Keratinocyte (primary cell): ENCODE results near the gene MACF1. TPM values are rescaled to one million over a fixed set of nuclear protein-coding genes. Genes with fewer than 3 reads are reported as not detected.

Experiments used
- DNase-seq: peaks from one replicate; pipeline ENCODE4 v3.0.0-alpha.2; 2011; ENCODE audit warnings: low read depth, missing footprints, low spot score
- FAIRE-seq: peaks from 2 replicates; lab custom pipeline; 2011; peaks lifted over from hg19 to GRCh38; lab: Jason Lieb, UNC
- H2AFZ ChIP-seq: 2 replicates; pipeline ENCODE4 v1.6.0; 2012; ENCODE audit warnings: low read length, control low read depth, inconsistent platforms; ENCODE audit not compliant: control insufficient read depth
- H3K27ac ChIP-seq: 2 replicates; pipeline ENCODE4 v1.5.1; 2011; ENCODE audit warnings: low read length; ENCODE audit not compliant: control insufficient read depth, insufficient read depth
- H3K27me3 ChIP-seq: 3 replicates; pipeline ENCODE4 v1.6.0; 2011; ENCODE audit warnings: low read length; ENCODE audit not compliant: control insufficient read depth, insufficient read depth; ENCODE audit errors: extremely low read depth
- H3K36me3 ChIP-seq, 2 experiments: 2 replicates in 1 of 2; 3 replicates in 1 of 2; pipeline ENCODE4 v1.5.1; 2011; ENCODE audit warnings: low read length in 2 of 2, mild to moderate bottlenecking in 1 of 2; ENCODE audit not compliant: control insufficient read depth in 2 of 2, insufficient read depth in 2 of 2; ENCODE audit errors: extremely low read depth in 1 of 2
- H3K4me1 ChIP-seq: 3 replicates; pipeline ENCODE4 v1.5.1; 2011; ENCODE audit warnings: low read length; ENCODE audit not compliant: control insufficient read depth, insufficient read depth; ENCODE audit errors: extremely low read depth
- H3K4me2 ChIP-seq: 3 replicates; pipeline ENCODE4 v1.6.0; 2011; ENCODE audit warnings: low read depth, low read length; ENCODE audit not compliant: control insufficient read depth, insufficient read depth; ENCODE audit errors: extremely low read depth
- H3K4me3 ChIP-seq, 3 experiments: fragments of 200-600 bp in 1 of 3; sonication (generic) in 1 of 3; 2 replicates in 2 of 3; 3 replicates in 1 of 3; pipeline ENCODE4 v1.5.1; 2011 to 2016; ENCODE audit warnings: low read length in 3 of 3, mild to moderate bottlenecking in 3 of 3, control low read depth in 2 of 3, inconsistent platforms in 1 of 3, low read depth in 1 of 3, mixed read lengths in 1 of 3, mixed run types in 1 of 3, moderate library complexity in 1 of 3; ENCODE audit not compliant: control insufficient read depth in 2 of 3, insufficient read depth in 2 of 3; ENCODE audit errors: extremely low read depth in 1 of 3
- H3K79me2 ChIP-seq: 2 replicates; pipeline ENCODE4 v1.6.0; 2012; ENCODE audit warnings: low read length; ENCODE audit not compliant: control insufficient read depth, insufficient read depth
- H3K9ac ChIP-seq: 3 replicates; pipeline ENCODE4 v1.6.0; 2011; ENCODE audit warnings: low read length; ENCODE audit not compliant: control insufficient read depth, insufficient read depth; ENCODE audit errors: extremely low read depth
- H3K9me1 ChIP-seq: 3 replicates; pipeline ENCODE4 v1.6.0; 2011; ENCODE audit warnings: low read length; ENCODE audit not compliant: control insufficient read depth, insufficient read depth; ENCODE audit errors: extremely low read depth
- H3K9me3 ChIP-seq: 2 replicates; pipeline ENCODE4 v1.5.1; 2012; ENCODE audit warnings: low read depth, low read length; ENCODE audit not compliant: control insufficient read depth
- H4K20me1 ChIP-seq: 3 replicates; pipeline ENCODE4 v1.6.0; 2011; ENCODE audit warnings: low read length; ENCODE audit not compliant: control insufficient read depth, insufficient read depth; ENCODE audit errors: extremely low read depth
- CTCF ChIP-seq, 3 experiments: IDR thresholded peaks in 1 of 3; conservative IDR thresholded peaks in 1 of 3; optimal IDR thresholded peaks in 1 of 3; 2 replicates in 2 of 3; 3 replicates in 1 of 3; pipeline versions ENCODE3 to v1.5.1; 2011; ENCODE audit warnings: low read length in 3 of 3, mild to moderate bottlenecking in 3 of 3, moderate library complexity in 2 of 3, control low read depth in 1 of 3, inconsistent platforms in 1 of 3; ENCODE audit not compliant: insufficient read depth in 2 of 3; ENCODE audit errors: extremely low read depth in 1 of 3
- EZH2 ChIP-seq: IDR thresholded peaks from one replicate; pipeline ENCODE4 v1.6.1; 2012; ENCODE audit warnings: inconsistent platforms, mild to moderate bottlenecking, low read length, moderate library complexity
- dilution Hi-C: fragments of 300-500 bp; cut with MboI; formaldehyde crosslinking; loops from one replicate; pipeline ENCODE4 v1.7.0; 2020; ENCODE audit warnings: low sequenced_read_pairs; ENCODE audit not compliant: extremely low pct_ligation_motif_present
- polyA plus RNA-seq, 5 experiments: library from polyadenylated mRNA; depleted of rRNA in 3 of 5; stranded (reverse) in 3 of 5; stranded (forward) in 1 of 5; unstranded in 1 of 5; fragments of >200 nt; gene quantifications; 1 replicate in 1 of 5; 2 replicates in 3 of 5; 3 replicates in 1 of 5; pipeline versions ENCODE4 v1.2.1 to v1.2.3, GENCODE V29; 2011 to 2012; ENCODE audit warnings: missing spikeins in 2 of 5, low read depth in 1 of 5, low replicate concordance in 1 of 5

The MACF1 gene
- polyA plus RNA-seq, 1 donor (not counting 4 experiments of a cell fraction or from before 2014, with no cell fraction given): 111 TPM

GRCh38 chr1:39450956-39451606, 246.6 kb downstream of the MACF1 start:
- Histone ChIP-seq H3K27me3 (no peaks in the 10 kb centered on the region), H3K36me3 (peaks cover 50 to 62% of the 10 kb centered on the region in 2 experiments), H4K20me1 (peaks cover 2% of the 10 kb centered on the region), H3K9me1 (no peaks in the 10 kb centered on the region), H3K4me3 (no peak overlapping the region), H3K4me2 (no peak overlapping the region), H2AFZ (no peak overlapping the region), H3K27ac (no peak overlapping the region), H3K4me1 (no peaks in the 10 kb centered on the region), H3K79me2 (no peaks in the 10 kb centered on the region), H3K9me3 (no peaks in the 10 kb centered on the region), H3K9ac (no peak overlapping the region)
- FAIRE-seq (no peak), DNase-seq (no peak)
- TF ChIP-seq EZH2 (no peak), CTCF (optimal IDR thresholded peaks at IDR 0.05 in 1 of 3, IDR thresholded peaks at IDR 0.05 in 1 of 3, conservative IDR thresholded peaks at IDR 0.05 in 1 of 3; ENCODE audit: extremely low read depth in 1 of 3, insufficient read depth in 2 of 3, low read length in 3 of 3) (no peak)
- dilution Hi-C loops: no loop called here

- Histone ChIP-seq H3K27ac (no peak overlapping the region), H3K36me3 (peaks cover 54 to 69% of the 10 kb centered on the region in 2 experiments), H3K9me1 (no peaks in the 10 kb centered on the region), H3K4me2 (no peak overlapping the region), H3K79me2 (no peaks in the 10 kb centered on the region), H4K20me1 (peaks cover 2% of the 10 kb centered on the region), H3K27me3 (no peaks in the 10 kb centered on the region), H3K4me1 (no peaks in the 10 kb centered on the region), H3K9me3 (no peaks in the 10 kb centered on the region), H3K9ac (no peak overlapping the region), H3K4me3 (no peak overlapping the region), H2AFZ (no peak overlapping the region)
- DNase-seq (no peak), FAIRE-seq (no peak)
- dilution Hi-C loops: no loop called here
- TF ChIP-seq CTCF (optimal IDR thresholded peaks at IDR 0.05 in 1 of 3, IDR thresholded peaks at IDR 0.05 in 1 of 3, conservative IDR thresholded peaks at IDR 0.05 in 1 of 3; ENCODE audit: extremely low read depth in 1 of 3, insufficient read depth in 2 of 3, low read length in 3 of 3) (no peak), EZH2 (no peak)
These were observed 247.6 kb downstream of the MACF1 start for GRCh38 chr1:39452081-39452480.
